ENCODE measurements around the gene PDXK. TPM values are rescaled to one million over a fixed set of nuclear protein-coding genes. Genes with fewer than 3 reads are reported as not detected.

The PDXK gene
- total and polyA plus RNA-seq, 2 experiments from 2014 or later: 68.0 to 89.7 TPM

DNA sequence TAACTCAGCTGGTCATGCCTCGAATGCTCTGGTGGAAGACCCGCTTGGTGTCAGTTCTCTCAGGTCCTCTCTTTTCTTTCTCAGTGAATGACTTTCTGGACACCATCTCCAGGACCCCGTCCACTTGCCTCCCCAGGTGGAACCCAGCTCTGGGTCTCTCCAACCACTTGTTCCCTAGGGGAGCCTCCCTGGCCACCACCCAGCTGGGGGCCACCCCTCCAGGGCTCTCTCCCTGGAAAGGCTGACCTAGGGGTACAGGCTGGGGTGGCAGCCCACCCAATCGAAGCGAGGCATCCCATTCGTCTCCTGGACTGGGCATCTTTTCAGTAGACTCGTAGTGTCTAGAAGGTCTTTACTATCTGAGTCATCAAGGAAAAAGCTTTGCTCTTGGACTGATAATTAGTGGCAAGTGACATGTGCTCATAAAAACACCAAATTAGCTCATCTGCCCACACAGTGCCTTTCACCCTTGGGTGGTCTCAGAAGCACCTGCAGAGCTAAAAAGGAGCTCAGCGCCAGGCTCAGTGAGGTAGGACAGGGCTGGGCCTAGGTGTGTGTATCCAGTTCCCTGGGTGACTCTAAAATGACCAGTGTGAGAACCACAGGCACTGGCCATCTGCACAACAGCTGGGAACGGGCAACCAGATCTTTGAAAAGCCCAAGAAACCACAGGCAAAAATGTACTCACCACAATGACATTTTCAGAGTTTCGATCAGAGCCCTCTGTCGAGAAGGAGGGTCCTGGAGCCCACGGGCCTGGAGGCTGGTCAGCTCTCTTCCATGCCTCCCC is 2.4 kb upstream of the PDXK start:
- Histone ChIP-seq H3F3A (ENCODE audit: insufficient read depth) (peaks cover 10% of the 10 kb centered on the region), H3K4me1 (ENCODE audit: insufficient read depth) (peaks cover 24% of the 10 kb centered on the region), H3K4me3 (no peak overlapping the region), H3K27ac (no peak overlapping the region), H3K36me3 (ENCODE audit: low read depth) (no peaks in the 10 kb centered on the region), H4K20me1 (ENCODE audit: insufficient read depth) (no peaks in the 10 kb centered on the region), H3K9me3 (ENCODE audit: low read depth) (no peaks in the 10 kb centered on the region), H2AFZ (no peak overlapping the region), H3K27me3 (replicated peaks; ENCODE audit: insufficient read depth) (no peaks in the 10 kb centered on the region), H3K4me2 (ENCODE audit: unreplicated experiment) (no peak overlapping the region), H3K79me2 (ENCODE audit: insufficient read depth) (peaks cover 23% of the 10 kb centered on the region), H3K9ac (no peak overlapping the region), H3K9me2 (ENCODE audit: insufficient read depth) (no peaks in the 10 kb centered on the region)
- TF ChIP-seq EZH2 (IDR thresholded peaks at IDR 0.05; ENCODE audit: insufficient read depth, poor library complexity, severe bottlenecking) (no peak), EZH2phosphoT487 (IDR thresholded peaks at IDR 0.05; ENCODE audit: insufficient read depth, low read depth) (no peak)
- WGBS, 2 experiments (ENCODE audit: low coverage in 1 of 2, low lambda C conversion rate in 2 of 2, missing lambda C conversion rate in 2 of 2): 60 to 64% methylated on average over 12 of the region's 12 CpGs
- DNase-seq: peak; percentile 54
- in situ Hi-C loops (cut with MboI): no loop called here

DNA sequence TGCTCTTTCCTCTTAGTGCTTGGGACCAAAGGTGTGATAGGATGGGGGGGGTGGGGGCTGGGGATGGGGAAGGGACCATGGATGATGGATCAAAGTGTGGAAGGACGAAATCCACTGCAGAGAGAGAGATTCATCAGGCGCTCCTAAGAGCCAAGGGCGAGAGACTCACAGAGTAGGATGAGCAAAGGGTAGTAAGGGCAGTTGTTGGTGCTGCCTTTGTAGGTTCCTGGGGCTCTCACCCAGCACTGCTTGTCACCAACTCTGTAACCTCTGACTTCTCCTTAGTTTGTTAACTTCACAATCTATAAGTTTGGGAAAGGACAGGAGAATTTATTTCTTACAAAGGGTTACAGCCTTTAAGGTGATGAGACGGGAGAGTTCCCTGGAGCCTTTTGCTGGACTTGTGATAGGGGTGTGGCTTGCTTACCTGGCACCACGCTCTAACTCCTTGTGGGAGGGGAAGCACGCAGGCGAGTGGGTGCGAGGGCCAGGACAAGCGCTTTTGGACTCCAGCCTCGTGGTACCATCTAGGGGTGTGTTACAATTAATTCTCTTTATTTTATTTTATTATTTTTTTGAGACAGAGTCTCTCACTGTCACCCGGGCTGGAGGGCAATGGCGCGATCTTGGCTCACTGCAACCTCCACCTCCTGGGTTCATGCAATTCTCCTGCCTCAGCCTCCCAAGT is 1.6 kb upstream of the PDXK start:
- no peak overlapping the region for H3K4me2 ChIP-seq (ENCODE audit: unreplicated experiment)
- 89 to 92% methylated on average over 13 of the region's 13 CpGs for WGBS, 2 experiments (ENCODE audit: low coverage in 1 of 2, low lambda C conversion rate in 2 of 2, missing lambda C conversion rate in 2 of 2)
- no peak for DNase-seq

DNA sequence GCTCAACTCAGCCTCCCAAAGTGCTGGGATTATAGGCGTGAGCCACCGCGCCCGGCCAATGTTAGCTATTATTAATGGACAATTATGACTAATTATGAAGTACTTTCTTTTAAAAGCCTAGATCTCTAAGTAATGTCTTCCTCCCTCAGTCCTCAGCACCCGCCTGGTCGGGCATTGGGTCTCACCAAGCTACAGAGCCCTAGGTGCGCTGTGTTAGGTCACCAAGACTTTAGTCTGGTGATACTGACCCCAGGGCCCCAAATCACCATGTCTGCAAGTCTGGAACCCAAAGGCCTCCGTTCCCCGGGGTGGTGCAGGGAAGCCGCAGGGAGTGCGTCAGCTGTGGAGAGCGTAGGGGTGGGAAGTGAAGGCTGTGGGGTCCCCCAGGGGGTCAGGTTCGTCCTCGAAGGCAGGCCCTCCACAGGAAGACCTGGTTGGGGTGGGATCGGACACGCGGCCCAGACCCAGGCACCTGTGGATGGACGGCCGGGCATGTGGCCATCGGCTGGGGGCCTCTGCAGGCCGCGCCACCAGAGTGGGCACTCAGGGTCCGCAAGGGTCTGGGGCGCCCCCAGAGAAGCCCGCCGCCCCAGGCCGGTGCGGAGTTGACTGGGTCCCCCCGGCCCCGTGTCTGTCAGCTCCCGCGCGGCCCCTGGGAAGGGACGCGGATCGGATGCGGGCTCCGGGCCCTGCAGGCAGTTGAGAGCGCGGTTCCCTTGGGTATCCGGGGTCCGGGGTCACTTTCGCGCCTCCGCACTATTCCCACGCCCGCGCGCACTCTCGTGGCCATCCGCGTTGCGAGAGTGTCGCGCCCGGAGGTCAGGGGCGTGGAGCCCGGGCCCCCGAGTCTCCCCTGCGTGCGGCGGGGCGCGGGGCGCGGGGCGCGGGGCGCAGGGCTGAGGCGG is 710 bp upstream of the PDXK start:
- no peaks in the 10 kb centered on the region for H3K27me3 ChIP-seq (replicated peaks; ENCODE audit: insufficient read depth)
- H3K79me2 ChIP-seq (ENCODE audit: insufficient read depth): peaks cover 39% of the 10 kb centered on the region
- H3K4me2 ChIP-seq (ENCODE audit: unreplicated experiment): peak overlapping the region; percentile 60
- H3K36me3 ChIP-seq (ENCODE audit: low read depth): no peaks in the 10 kb centered on the region
- DNase-seq: no peak
- H4K20me1 ChIP-seq (ENCODE audit: insufficient read depth): no peaks in the 10 kb centered on the region
- TF ChIP-seq EZH2 (IDR thresholded peaks at IDR 0.05; ENCODE audit: insufficient read depth, poor library complexity, severe bottlenecking) (no peak), EZH2phosphoT487 (IDR thresholded peaks at IDR 0.05; ENCODE audit: insufficient read depth, low read depth) (no peak)
- peak overlapping the region; percentile 81 for H3K4me3 ChIP-seq
- H3K9me3 ChIP-seq (ENCODE audit: low read depth): no peaks in the 10 kb centered on the region
- no peak overlapping the region for H3K27ac ChIP-seq
- H3K4me1 ChIP-seq (ENCODE audit: insufficient read depth): peaks cover 11% of the 10 kb centered on the region
- H2AFZ ChIP-seq: peak overlapping the region; percentile 86
- H3K9me2 ChIP-seq (ENCODE audit: insufficient read depth): no peaks in the 10 kb centered on the region
- 32 to 35% methylated on average over 50 to 53 of the region's 70 CpGs for WGBS, 2 experiments (ENCODE audit: low coverage in 1 of 2, low lambda C conversion rate in 2 of 2, missing lambda C conversion rate in 2 of 2)
- in situ Hi-C loops (cut with MboI): no loop called here
- peaks cover 10% of the 10 kb centered on the region for H3F3A ChIP-seq (ENCODE audit: insufficient read depth)
- H3K9ac ChIP-seq: peak overlapping the region; percentile 92

More for the DNA sequence above, 1.6 kb upstream of the PDXK start:
- H3K4me3 ChIP-seq: no peak overlapping the region
- H2AFZ ChIP-seq: no peak overlapping the region
- no peak overlapping the region for H3K9ac ChIP-seq
- in situ Hi-C loops (cut with MboI): no loop called here
- H3K79me2 ChIP-seq (ENCODE audit: insufficient read depth): peaks cover 30% of the 10 kb centered on the region
- no peaks in the 10 kb centered on the region for H4K20me1 ChIP-seq (ENCODE audit: insufficient read depth)
- H3K27me3 ChIP-seq (replicated peaks; ENCODE audit: insufficient read depth): no peaks in the 10 kb centered on the region
- TF ChIP-seq EZH2phosphoT487 (IDR thresholded peaks at IDR 0.05; ENCODE audit: insufficient read depth, low read depth): no peak
- TF ChIP-seq EZH2 (IDR thresholded peaks at IDR 0.05; ENCODE audit: insufficient read depth, poor library complexity, severe bottlenecking): no peak
- no peak overlapping the region for H3K27ac ChIP-seq
- H3K36me3 ChIP-seq (ENCODE audit: low read depth): no peaks in the 10 kb centered on the region
- peaks cover 10% of the 10 kb centered on the region for H3F3A ChIP-seq (ENCODE audit: insufficient read depth)
- peaks cover 18% of the 10 kb centered on the region for H3K4me1 ChIP-seq (ENCODE audit: insufficient read depth)
- H3K9me2 ChIP-seq (ENCODE audit: insufficient read depth): no peaks in the 10 kb centered on the region
- no peaks in the 10 kb centered on the region for H3K9me3 ChIP-seq (ENCODE audit: low read depth)

All from GM23248 (cell line).